Activated naive CD8-positive, alpha-beta T cell treated with anti-CD3 and anti-CD28 coated beads, Interleukin-2, amount 50 U/mL, for 16 hours (primary cell): ENCODE results near the gene FAM124A.

Experiments
- DNase-seq: peaks from one replicate; pipeline ENCODE4 v3.0.0-alpha.2; 2020; ENCODE audit warnings: low read depth, low spot score

The FAM124A gene

GRCh38 chr13:51241720-51242119, 19.5 kb downstream of the FAM124A start:
- no peak for DNase-seq

- DNase-seq, result no peak
Observed at GRCh38 chr13:51243227-51243626, 21.0 kb downstream of the FAM124A start.

GRCh38 chr13:51243832-51244231, 21.6 kb downstream of the FAM124A start:
- no peak for DNase-seq

- DNase-seq, result no peak
Observed at GRCh38 chr13:51244637-51245405, 22.6 kb downstream of the FAM124A start.

GRCh38 chr13:51245583-51245982, 23.4 kb downstream of the FAM124A start:
- DNase-seq, result no peak

- DNase-seq, result no peak
Observed at GRCh38 chr13:51246025-51246417, 23.8 kb downstream of the FAM124A start.

GRCh38 chr13:51246418-51247277, 24.4 kb downstream of the FAM124A start:
- no peak for DNase-seq

- DNase-seq, result no peak
Observed at GRCh38 chr13:51249255-51249654, 27.1 kb downstream of the FAM124A start.

GRCh38 chr13:51249770-51250741, 27.9 kb downstream of the FAM124A start:
- no peak for DNase-seq

GRCh38 chr13:51251480-51251879, 29.3 kb downstream of the FAM124A start:
- no peak for DNase-seq

- no peak for DNase-seq
Observed at GRCh38 chr13:51252954-51253532, 30.8 kb downstream of the FAM124A start.

- DNase-seq, result no peak
Observed at GRCh38 chr13:51255556-51255955, 33.4 kb downstream of the FAM124A start.

- DNase-seq, result no peak
Observed at GRCh38 chr13:51257187-51257586, 35.0 kb downstream of the FAM124A start.

GRCh38 chr13:51258612-51259548, 36.7 kb downstream of the FAM124A start:
- DNase-seq, result no peak

- no peak for DNase-seq
Observed at GRCh38 chr13:51260154-51260553, 38.0 kb downstream of the FAM124A start.

- no peak for DNase-seq
Observed at GRCh38 chr13:51261610-51262249, 39.5 kb downstream of the FAM124A start.

- DNase-seq, result no peak
Observed at GRCh38 chr13:51262501-51263211, 40.5 kb downstream of the FAM124A start.

- DNase-seq, result no peak
Observed at GRCh38 chr13:51266642-51267041, 44.4 kb downstream of the FAM124A start.

GRCh38 chr13:51267622-51268021, 45.4 kb downstream of the FAM124A start:
- DNase-seq, result no peak
